Measurements from ENCODE around the gene GAB2.

GAB2 gene

DNA sequence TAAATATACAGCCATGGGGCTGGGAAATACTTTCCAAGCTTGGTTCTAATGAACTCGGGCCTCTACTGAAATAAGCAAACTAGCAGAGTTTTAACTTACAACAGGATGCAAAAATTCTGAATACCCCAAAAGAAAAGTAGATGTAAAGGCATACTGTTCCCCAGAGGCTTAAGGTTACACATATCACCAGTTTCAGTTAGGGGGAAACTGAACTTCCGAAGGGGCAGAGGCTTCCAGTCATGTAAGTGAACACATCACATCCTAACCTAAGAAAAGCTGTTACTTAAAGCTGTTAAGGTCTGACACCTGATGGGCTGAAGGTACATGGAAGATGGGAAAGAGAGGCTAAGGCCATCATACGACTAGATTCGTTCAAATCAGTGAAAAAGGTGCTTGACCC lies 2.3 kb downstream of the GAB2 start (continued):
- TF ChIP-seq, protein P1, sequence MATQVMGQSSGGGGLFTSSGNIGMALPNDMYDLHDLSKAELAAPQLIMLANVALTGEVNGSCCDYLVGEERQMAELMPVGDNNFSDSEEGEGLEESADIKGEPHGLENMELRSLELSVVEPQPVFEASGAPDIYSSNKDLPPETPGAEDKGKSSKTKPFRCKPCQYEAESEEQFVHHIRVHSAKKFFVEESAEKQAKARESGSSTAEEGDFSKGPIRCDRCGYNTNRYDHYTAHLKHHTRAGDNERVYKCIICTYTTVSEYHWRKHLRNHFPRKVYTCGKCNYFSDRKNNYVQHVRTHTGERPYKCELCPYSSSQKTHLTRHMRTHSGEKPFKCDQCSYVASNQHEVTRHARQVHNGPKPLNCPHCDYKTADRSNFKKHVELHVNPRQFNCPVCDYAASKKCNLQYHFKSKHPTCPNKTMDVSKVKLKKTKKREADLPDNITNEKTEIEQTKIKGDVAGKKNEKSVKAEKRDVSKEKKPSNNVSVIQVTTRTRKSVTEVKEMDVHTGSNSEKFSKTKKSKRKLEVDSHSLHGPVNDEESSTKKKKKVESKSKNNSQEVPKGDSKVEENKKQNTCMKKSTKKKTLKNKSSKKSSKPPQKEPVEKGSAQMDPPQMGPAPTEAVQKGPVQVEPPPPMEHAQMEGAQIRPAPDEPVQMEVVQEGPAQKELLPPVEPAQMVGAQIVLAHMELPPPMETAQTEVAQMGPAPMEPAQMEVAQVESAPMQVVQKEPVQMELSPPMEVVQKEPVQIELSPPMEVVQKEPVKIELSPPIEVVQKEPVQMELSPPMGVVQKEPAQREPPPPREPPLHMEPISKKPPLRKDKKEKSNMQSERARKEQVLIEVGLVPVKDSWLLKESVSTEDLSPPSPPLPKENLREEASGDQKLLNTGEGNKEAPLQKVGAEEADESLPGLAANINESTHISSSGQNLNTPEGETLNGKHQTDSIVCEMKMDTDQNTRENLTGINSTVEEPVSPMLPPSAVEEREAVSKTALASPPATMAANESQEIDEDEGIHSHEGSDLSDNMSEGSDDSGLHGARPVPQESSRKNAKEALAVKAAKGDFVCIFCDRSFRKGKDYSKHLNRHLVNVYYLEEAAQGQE (tag by site-specific recombination; IDR thresholded peaks at IDR 0.05), result no peak
- no peak for TF ChIP-seq ZNF654 (tag by site-specific recombination; IDR thresholded peaks at IDR 0.05; ENCODE audit: low read depth)
- TF ChIP-seq ZNF133 (tag by site-specific recombination; IDR thresholded peaks at IDR 0.05), result no peak
- no peak for TF ChIP-seq ZNF76 (tag by site-specific recombination; IDR thresholded peaks at IDR 0.05; ENCODE audit: borderline replicate concordance, low read depth)

DNA sequence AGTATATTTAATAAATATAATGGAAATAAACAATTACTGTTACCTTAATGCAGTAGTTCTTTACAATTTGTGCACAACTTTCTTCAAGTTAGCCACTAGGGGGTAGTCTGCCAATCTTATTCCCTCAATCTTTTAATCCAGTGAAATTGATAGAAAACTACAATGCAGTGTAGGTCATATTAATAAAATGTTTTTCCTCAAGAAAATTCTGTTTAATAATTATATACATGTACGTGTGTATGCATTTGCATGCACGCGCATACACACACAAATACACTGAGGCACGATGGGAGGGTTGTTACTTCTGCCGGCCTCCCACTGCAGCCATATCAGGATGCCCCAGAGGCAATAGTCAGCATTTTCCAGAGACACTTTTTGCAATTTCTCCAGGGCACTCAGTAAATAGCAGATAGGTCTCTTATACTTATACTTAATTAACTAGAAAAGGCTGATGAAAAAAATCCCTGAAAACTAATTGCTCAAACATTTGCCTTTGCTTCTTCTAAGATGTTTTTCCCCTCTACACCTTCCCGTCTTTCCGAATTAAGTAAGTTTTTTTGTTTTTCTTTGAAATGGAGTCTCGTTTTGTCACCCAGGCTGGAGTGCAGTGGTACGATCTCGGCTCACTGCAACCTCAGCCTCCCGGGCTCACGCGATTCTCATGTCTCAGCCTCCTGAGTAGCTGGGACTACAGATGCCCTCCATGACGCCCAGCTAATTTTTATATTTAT lies 3.1 kb downstream of the GAB2 start:
- POLR2A ChIA-PET, result no interaction called here
- Histone ChIP-seq H3K4me3 (ENCODE audit: low read depth, low read length) (no peak overlapping the region), H3K36me3 (ENCODE audit: control insufficient read depth in 2 of 2, insufficient read depth in 1 of 2, low read length in 2 of 2) (no peaks in the 10 kb centered on the region), H3K4me1 (ENCODE audit: control insufficient read depth, insufficient read depth, low read length) (no peaks in the 10 kb centered on the region), H3K9me3 (ENCODE audit: control insufficient read depth, insufficient read depth, low read depth, low read length) (no peaks in the 10 kb centered on the region), H3K27ac (ENCODE audit: extremely low read depth, low read depth, low read length) (no peak overlapping the region)
- CTCF ChIA-PET, result interaction anchor here (0.6 to 9.6 kb wide), 8 partner anchors 39 to 495 kb away, joined by 3 to 52 read pairs (median 4); no protein-coding TSS in a partner anchor
- TF ChIP-seq, protein P2, sequence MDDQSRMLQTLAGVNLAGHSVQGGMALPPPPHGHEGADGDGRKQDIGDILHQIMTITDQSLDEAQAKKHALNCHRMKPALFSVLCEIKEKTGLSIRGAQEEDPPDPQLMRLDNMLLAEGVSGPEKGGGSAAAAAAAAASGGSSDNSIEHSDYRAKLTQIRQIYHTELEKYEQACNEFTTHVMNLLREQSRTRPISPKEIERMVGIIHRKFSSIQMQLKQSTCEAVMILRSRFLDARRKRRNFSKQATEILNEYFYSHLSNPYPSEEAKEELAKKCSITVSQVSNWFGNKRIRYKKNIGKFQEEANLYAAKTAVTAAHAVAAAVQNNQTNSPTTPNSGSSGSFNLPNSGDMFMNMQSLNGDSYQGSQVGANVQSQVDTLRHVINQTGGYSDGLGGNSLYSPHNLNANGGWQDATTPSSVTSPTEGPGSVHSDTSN (CRISPR knock-in tag; IDR thresholded peaks at IDR 0.05), result no peak
- TF ChIP-seq, protein P3, sequence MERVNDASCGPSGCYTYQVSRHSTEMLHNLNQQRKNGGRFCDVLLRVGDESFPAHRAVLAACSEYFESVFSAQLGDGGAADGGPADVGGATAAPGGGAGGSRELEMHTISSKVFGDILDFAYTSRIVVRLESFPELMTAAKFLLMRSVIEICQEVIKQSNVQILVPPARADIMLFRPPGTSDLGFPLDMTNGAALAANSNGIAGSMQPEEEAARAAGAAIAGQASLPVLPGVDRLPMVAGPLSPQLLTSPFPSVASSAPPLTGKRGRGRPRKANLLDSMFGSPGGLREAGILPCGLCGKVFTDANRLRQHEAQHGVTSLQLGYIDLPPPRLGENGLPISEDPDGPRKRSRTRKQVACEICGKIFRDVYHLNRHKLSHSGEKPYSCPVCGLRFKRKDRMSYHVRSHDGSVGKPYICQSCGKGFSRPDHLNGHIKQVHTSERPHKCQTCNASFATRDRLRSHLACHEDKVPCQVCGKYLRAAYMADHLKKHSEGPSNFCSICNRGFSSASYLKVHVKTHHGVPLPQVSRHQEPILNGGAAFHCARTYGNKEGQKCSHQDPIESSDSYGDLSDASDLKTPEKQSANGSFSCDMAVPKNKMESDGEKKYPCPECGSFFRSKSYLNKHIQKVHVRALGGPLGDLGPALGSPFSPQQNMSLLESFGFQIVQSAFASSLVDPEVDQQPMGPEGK (tag by site-specific recombination; IDR thresholded peaks at IDR 0.05), result no peak
- no peak for TF ChIP-seq ZNF223 (tag by site-specific recombination; IDR thresholded peaks at IDR 0.05)
- no peak for TF ChIP-seq ZNF214 (tag by site-specific recombination; IDR thresholded peaks at IDR 0.05; ENCODE audit: borderline replicate concordance)
- no peak for TF ChIP-seq IKZF3 (tag by site-specific recombination; IDR thresholded peaks at IDR 0.05)
- TF ChIP-seq EGR2 (tag by site-specific recombination; IDR thresholded peaks at IDR 0.05; ENCODE audit: low read depth), result no peak
- no peak for TF ChIP-seq ZSCAN23 (tag by site-specific recombination; IDR thresholded peaks at IDR 0.05)
- TF ChIP-seq HOXC10 (CRISPR knock-in tag; IDR thresholded peaks at IDR 0.05), result no peak
- TF ChIP-seq ZNF837 (tag by site-specific recombination; IDR thresholded peaks at IDR 0.05), result no peak
- TF ChIP-seq, protein P4, sequence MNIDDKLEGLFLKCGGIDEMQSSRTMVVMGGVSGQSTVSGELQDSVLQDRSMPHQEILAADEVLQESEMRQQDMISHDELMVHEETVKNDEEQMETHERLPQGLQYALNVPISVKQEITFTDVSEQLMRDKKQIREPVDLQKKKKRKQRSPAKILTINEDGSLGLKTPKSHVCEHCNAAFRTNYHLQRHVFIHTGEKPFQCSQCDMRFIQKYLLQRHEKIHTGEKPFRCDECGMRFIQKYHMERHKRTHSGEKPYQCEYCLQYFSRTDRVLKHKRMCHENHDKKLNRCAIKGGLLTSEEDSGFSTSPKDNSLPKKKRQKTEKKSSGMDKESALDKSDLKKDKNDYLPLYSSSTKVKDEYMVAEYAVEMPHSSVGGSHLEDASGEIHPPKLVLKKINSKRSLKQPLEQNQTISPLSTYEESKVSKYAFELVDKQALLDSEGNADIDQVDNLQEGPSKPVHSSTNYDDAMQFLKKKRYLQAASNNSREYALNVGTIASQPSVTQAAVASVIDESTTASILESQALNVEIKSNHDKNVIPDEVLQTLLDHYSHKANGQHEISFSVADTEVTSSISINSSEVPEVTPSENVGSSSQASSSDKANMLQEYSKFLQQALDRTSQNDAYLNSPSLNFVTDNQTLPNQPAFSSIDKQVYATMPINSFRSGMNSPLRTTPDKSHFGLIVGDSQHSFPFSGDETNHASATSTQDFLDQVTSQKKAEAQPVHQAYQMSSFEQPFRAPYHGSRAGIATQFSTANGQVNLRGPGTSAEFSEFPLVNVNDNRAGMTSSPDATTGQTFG (tag by site-specific recombination; IDR thresholded peaks at IDR 0.05; ENCODE audit: borderline replicate concordance), result no peak
- no peak for TF ChIP-seq ZNF664 (tag by site-specific recombination; IDR thresholded peaks at IDR 0.05)
- no peak for TF ChIP-seq ZSCAN30 (tag by site-specific recombination; IDR thresholded peaks at IDR 0.05)
- TF ChIP-seq ZFP41 (tag by site-specific recombination; IDR thresholded peaks at IDR 0.05; ENCODE audit: borderline replicate concordance), result no peak
